Measurements from ENCODE around the gene TLE5.
"Not testable (repeated sequence)": the region's sequence is repeated elsewhere in the genome, so short reads cannot be mapped to it uniquely, and the experiment has no call there.

Gene TLE5

GRCh38 chr19:3096902-3097326, 34.6 kb upstream of the TLE5 start:
- no peak for DNase-seq

- no peak for DNase-seq
Observed at GRCh38 chr19:3096267-3096901, 34.1 kb upstream of the TLE5 start.

GRCh38 chr19:3095441-3096191, 33.3 kb upstream of the TLE5 start:
- no peak for DNase-seq

- peak in 1 of 58 donors; percentile 17 for DNase-seq
Observed at GRCh38 chr19:3094601-3095440, 32.5 kb upstream of the TLE5 start.

GRCh38 chr19:3089299-3089855, 27.1 kb upstream of the TLE5 start:
- DNase-seq = not testable (repeated sequence)

DNA sequence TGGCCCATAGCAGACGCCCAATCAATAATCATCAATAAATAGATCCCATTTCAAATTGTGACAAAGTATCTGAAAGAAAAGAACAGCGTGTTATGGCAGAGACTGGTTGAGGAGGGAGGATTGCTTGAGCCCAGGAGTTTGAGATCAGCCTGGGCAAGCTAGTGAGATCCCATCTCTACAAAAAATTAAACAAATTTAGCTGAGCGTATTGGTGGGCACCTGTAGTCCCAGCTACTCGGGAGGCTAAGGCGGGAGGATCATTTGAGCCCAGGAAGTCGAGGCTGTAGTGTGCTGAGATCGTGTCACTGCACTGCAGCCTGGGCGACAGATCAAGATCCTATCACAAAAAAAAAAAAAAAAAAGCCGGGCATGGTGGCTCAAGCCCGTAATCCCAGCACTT, 25.5 kb upstream of the TLE5 start:
- DNase-seq = no peak

DNA sequence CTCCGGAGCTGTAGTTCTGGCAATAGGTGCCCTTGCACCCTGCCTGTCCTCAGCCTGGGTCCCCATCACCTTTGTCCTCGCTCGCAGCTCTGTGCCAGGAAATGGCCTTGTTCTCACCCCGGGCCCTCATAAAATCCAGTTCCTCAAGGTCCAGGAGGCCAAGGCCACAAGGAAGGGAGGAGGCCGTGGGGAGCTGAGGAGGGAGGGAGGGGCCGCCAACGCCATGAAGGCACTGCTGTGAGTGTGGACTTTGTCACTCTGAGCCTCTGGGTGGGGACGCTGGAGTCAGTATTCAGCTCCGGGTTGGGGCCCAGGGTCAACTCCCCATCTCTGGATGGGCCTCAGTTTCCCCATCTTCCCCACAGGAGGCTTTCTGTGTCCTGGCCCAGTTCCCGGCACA, 22.6 kb upstream of the TLE5 start:
- no peak for DNase-seq

DNA sequence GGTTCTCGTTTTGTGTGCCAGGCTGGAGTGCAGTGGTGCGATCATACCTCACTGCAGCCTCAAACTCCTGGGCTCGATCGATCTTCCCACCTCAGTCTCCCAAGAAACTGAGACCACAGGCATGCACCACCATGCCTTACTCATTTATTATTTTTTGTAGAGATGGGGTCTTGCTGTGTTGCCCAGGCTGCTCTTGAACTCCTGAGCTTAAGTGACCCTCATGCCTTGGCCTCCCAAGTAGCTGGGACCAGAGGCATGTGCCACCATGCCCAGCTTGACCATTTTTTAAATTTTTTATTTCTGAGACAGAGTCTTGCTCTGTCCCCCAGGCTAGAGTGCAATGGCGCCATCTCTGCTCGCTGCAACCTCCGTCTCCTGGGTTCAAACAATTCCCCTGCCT, 21.7 kb upstream of the TLE5 start:
- no peak for DNase-seq

DNA sequence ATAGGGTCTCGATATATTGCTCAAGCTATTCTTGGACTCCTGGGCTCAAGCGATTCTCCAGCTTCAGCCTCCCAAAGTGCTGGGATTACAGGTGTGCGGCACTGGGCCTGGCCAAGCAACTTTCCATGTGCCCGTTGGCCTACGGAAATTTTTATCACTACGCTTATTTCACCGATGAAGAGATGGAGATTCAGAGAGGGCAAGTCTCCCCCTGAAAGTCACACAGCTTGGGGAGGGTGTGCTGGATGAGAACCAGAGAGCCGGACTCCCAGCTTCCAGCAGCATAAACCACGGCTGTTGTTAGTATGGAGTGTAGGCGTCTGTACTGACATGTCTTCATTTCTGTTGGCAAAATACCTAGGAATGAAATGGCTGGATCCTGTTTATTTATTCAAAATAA, 20.0 kb upstream of the TLE5 start:
- DNase-seq = no peak

DNA sequence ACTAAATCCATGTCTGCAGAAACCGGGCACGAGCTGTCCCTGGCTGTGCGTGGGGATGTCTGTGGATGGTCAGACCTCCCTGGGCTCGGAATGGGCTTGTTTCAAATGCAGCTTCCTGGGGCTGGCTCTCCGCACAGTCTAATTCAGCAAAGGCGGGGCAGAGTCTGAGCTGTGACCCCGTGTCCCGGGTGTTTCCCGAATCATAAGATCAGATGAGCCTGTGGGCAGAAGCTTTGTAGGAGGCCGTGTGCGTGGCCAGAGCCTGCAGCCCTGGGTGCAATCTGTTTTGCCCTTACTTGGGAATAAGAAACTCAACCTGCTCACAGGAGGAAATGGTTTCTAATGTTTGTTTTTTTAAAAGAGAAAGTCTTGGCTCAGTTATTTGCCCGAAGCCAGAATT, 18.0 kb upstream of the TLE5 start:
- DNase-seq = no peak

GRCh38 chr19:3079578-3079977, 17.3 kb upstream of the TLE5 start:
- DNase-seq = no peak

GRCh38 chr19:3075605-3076431, 13.5 kb upstream of the TLE5 start:
- DNase-seq = peak in 29 of 58 donors; percentile 6 to 66 (median 24)

DNA sequence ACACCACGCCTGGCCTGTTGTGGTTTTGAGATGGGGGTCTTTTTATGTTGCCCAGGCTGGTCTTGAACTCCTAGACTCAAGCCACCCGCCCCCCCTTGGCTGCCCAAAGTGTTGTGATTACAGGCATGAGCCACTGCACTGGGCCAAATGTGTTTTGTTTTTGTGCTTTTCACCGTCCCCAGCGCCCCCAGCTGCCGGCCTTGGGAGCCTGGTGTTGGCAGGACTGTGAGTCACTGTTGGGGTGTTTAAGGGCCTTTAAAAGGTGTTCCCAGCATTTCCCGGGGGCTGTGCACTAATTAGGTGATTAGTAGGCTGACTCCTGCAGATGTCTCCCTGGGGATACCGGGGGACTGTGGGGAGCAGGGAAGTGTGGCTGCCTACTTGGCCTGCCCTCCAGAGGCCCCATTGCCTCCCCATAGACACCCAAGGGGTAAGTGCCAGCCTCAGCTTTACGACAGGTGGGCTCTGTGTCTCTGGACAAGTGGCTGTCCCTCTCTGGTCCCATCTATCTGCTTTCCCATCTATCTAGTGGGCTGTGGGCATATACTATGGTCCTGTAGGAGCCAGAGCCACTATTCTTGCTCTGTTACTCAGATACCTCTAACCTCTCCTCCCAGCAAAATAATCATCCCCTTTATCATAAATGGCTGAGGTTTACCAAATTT, 11.8 kb upstream of the TLE5 start:
- DNase-seq = no peak

- peak in 3 of 58 donors; percentile 25 to 29 (median 27) for DNase-seq
Observed at GRCh38 chr19:3073159-3073563, 10.9 kb upstream of the TLE5 start.

DNA sequence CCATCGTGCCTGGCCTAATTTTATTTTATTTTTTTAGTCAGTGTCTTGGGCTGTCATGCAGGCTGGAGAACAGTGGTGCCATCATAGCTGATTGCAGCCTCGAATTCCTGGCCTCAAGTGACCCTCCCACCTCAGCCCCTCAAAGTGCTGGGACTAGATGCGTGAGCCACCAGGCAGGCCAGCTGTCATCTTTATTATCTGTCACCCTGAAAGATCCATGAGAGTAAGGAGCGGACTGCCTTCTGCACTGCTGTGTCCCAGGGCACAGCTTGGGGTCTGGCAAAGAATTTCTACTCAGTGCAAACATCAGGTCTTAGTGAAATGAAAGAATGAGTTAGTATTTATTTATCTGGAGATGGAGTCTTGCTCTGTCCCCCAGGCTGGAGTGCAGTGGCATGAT, 9.5 kb upstream of the TLE5 start:
- no peak for DNase-seq

DNA sequence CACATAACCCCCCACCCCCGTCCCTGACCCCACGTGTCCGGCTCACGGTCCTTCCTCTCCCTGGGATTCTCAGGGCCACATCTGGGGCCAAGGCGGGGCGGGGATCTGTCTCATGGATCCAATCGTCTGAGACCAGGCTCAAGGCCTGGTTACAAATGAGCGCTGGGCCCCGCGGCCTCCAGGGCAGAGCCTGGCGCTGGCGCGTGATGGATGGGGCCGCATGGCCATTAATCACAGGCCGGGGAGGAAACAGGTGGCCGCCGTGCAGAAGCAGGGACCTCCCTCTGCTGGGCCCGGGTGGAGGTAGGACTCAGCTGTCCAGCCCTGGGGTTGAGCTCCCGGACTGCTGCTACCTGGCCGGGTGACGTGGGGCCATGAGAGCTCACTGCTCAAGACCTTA, 5.8 kb upstream of the TLE5 start:
- DNase-seq = no peak

DNA sequence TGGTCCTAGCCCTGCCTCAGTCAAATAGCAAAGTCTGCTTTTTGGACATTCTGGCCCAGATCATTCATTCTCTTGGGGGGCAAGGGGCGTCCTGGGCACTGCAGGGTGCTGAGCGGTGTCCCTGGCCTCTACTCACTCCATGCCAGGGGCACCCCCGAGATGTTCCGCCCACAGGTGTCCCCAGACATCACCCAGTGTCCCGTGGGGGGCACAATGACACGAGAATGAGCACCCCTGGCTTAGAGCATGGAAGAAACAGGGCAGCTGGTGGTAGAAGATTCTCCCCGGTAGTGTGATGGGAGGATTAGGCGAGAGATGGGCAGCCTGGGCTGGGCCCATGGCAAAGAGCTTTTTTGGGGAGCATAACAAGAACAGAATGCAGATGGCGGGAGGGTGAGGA, 5.3 kb upstream of the TLE5 start:
- no peak for DNase-seq

DNA sequence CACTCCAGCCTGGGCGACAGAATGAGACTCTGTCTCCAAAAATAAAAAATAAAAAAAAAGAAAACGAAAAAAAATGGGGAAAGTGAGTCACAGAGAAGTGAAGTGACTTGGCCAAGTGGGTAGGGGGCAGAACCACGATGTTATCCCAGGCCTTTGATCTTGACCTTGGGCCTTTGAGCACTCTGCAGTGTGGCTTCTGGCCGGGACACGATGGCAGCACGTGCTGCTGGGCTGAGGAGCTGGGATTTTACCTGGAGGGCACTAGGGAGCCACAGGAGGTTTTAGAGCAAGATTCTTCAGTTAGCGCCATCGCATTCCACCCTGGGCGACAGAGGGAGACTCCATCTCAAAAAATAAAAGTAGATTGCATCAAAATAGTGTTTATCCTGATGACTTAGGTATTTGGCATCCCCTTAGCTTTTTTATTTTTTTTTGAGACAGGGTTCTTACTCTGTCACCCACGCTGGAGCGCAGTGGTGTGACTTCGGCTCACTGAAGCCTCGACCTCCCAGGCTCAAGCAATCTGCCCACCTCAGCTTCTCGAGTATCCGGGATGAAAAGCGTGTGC, 4.3 kb upstream of the TLE5 start:
- DNase-seq = no peak

- DNase-seq = no peak
Observed at GRCh38 chr19:3065675-3066357, 3.5 kb upstream of the TLE5 start.

DNA sequence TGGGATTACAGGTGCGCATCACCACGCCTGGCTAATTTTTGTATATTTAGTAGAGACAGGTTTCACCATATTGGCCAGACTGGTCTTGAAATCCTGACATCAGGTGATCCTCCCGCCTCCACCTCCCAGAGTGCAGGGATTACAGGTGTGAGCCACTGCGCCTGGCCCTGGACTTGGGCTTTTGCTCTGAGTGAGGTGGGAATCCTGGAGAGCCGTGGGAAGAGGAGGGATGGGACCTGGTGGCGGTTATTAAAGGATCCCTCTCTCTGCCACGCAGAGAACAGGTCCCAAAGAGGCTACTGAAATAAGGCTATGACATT, 1.7 kb upstream of the TLE5 start:
- DNase-seq = no peak

All from anterior cingulate cortex (tissue), 58 donors.